ENCODE measurements around the gene SEC16A. TPM values are rescaled to one million over a fixed set of nuclear protein-coding genes. Genes with fewer than 3 reads are reported as not detected.

The SEC16A gene
- polyA plus RNA-seq, 3 donors = 63.2 to 66.9 (median 63.5) TPM

DNA sequence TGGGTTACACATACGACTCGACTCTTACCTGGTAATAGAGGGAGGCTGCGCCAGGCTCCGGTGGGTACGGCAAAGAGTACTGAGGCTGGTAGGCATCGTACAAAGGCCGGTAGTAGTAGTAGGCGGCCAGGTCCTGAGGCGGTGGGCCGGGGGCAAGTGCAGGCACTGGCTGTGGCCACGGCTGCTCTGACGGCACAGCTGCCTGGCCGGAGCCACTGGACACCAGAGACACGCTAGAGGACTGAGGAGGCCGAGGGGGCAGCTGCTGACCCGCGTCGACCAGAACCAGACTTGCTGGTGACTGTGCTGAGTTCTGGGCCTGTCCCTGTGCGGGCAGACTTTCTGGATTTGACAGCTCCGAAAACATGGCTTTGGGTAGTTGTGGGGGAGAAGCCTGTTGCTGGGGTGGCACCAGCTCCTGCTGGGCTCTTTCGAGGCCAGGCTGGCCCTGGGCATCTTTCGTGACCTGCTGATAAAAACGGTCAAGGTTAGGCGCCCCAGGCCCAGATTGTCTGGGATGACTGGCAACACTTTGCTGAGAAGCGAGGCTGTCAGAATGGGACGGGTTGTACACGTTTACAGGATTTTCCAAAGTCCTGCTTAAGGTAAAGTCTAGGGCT lies 8.7 kb downstream of the SEC16A start:
- no peak for DNase-seq (ENCODE audit: extremely low read depth in 1 of 11, low read depth in 9 of 11, low spot score in 4 of 11)

DNA sequence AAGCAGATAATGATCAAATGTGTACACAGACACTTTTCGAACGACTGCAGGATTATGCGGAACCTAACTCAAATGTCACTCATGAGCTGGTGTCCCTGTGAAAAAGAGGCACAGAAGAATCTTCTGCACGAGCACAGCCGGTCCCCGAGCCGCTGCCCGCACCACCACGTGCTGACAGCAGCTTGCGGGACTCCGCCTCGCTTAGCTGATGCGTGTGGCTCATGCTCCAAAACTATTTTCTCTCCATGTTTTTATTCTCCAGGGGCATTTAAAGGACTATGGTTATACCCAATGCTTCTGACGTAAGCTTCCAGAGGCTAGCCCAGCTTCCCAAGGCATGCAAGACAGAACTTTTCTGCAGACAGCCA lies 9.5 kb downstream of the SEC16A start:
- DNase-seq (ENCODE audit: extremely low read depth in 1 of 11, low read depth in 9 of 11, low spot score in 4 of 11) = no peak

DNA sequence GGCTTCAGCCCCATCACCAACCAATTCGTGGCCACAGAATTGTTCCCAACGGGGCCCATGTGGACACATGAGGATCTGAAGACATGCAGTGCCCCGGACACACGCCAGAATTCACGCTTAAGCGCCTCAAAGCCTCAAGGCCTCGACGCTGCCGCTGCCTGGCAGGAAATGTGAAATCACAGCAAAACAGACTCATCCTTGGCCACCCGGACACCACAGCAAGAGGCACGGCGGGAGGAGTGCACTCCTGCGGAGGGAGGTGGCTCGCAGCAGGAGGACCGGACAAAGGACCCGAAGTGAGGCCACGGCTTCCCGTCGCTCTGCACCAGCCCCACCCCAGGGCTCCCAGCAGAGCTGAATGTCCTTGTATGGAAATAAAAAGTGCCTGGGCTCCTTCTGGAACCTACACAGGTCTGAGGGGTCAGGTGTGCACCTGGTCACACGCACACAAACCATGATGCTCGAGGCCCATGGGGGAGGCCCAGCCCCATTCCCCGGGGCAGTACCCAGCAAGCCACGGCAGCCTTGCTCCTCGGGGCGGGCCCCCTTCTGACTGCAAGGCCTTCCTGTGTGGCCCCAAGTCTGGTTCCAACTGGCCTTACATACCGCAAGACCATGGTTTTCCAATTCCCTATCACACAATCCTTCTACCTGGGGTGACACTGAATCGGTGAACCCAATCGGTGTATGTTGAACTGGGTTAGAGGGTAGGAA lies 10.0 kb downstream of the SEC16A start:
- DNase-seq (ENCODE audit: extremely low read depth in 1 of 11, low read depth in 9 of 11, low spot score in 4 of 11) = no peak

DNA sequence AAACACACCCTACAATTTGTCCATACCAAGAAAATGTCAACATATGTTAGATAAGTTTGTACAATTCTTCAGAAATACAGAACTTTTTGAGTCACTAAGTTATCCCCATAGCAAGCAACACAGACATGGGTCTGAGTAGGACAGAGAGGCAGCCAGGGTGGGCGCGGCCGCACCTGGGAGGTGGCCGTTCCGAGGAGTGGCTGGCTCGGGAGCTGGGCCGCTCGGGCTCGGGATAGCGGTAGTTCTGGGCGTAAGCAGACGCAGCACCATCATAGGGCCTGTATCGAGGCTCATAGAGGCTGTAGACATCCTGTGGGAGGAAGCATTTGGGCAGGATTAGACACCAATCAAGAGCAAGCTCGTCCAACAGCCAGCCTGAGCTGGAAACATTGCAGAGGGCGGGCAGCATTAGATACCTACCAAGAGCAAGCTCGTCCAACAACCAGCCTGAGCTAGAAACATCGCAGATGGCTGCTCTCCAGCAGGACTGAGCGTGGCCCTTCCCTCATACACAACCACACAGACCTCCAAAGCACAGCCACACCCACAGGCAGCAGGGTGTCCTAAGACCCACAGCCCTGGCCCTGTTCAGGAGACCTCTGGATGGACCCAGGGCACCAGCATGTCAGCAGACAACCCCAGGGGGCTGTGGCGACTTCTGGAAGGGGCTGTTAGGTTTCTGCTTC lies 10.9 kb downstream of the SEC16A start:
- DNase-seq (ENCODE audit: extremely low read depth in 1 of 11, low read depth in 9 of 11, low spot score in 4 of 11) = no peak

DNA sequence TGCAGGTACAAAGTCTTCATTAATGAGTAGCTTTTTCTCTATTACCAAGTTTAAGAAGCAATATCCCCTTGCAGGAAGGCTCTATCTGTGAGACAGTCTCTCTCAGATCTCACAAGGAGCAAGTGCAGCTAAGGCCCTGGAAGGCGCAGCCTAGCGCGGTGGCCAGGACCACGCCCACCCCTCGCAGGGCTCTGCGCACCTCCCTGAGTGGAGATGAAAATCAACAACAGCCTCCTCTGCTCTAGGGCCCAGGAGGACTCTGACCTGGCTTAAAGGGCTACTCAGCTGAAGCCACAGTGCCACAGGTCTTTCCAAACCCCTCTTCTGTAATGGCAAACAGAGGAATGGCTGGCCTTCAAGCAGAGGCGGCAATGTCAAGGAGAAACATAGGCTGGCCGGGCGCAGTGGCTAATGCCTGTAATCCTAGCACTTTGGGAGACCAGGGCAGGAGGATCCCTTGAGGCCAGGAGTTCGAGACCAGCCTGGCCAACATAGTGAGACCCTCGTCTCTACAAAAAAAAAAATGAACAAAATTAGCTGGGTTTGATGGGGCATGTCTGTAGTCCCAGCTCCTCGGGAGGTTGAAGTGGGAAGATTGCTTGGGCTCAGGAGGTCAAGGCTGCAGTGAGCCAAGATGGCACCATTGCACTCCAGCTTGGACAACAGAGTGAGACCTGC lies 11.9 kb downstream of the SEC16A start:
- no peak for DNase-seq (ENCODE audit: extremely low read depth in 1 of 11, low read depth in 9 of 11, low spot score in 4 of 11)

DNA sequence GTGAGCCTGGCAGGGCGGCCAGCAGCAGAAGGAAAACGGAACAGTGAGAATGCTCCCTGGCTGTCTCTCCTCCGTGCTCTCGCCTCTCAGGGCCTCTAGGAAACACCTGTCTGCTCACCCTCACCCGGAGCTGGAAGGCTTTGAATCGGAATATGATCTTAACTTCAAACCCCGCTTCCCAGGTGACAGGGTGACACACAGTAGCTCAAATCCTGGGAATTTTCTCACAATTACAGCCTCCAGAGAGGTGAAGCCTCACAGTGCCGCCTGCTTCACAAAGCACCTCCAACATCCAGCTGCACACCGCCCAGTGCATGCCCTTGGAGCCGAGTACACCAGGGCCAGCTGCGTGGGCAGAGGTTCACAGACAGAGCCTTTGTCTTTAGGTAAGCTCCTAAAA lies 12.5 kb downstream of the SEC16A start:
- no peak for DNase-seq (ENCODE audit: extremely low read depth in 1 of 11, low read depth in 9 of 11, low spot score in 4 of 11)

DNA sequence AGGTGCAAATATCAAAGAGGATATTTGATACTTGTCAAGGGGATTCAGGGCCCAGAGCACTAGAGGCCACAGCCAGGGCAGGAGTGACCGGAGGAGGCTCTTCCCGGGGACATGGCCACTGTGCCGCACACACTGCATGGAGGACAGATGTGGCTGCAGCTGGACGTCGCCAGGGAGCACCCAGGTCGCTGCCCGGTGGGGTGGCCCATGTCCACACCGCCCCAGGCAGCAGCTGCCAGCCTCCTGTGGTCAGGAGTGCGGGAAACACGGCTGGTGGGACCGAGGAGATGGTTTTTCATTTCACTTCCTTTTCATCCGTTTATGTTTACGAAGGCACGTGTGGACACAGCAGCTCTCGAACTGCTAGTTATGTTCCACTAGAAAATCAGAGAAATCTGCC lies 15.1 kb downstream of the SEC16A start:
- no peak for DNase-seq (ENCODE audit: extremely low read depth in 1 of 11, low read depth in 9 of 11, low spot score in 4 of 11)

DNA sequence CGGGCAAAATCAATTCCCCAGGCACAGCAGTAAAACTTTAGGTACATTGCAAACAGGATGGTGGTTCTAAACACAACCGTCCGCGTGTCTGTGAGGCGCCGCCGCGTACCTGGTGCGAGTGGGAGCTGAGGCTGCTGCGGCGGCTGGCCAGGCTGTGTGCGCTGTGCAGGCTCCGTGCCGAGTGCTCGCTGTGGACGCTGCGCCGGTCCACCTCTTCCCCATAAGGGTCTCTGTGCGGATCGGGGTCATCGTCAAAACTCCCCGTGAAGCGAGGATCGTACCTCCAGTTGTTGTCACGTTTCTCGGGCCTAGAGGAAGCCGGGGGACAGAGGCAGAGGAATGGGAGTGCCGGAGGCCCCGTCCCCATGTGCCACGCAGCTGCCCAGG lies 16.7 kb downstream of the SEC16A start:
- DNase-seq (ENCODE audit: extremely low read depth in 1 of 11, low read depth in 9 of 11, low spot score in 4 of 11) = no peak

DNA sequence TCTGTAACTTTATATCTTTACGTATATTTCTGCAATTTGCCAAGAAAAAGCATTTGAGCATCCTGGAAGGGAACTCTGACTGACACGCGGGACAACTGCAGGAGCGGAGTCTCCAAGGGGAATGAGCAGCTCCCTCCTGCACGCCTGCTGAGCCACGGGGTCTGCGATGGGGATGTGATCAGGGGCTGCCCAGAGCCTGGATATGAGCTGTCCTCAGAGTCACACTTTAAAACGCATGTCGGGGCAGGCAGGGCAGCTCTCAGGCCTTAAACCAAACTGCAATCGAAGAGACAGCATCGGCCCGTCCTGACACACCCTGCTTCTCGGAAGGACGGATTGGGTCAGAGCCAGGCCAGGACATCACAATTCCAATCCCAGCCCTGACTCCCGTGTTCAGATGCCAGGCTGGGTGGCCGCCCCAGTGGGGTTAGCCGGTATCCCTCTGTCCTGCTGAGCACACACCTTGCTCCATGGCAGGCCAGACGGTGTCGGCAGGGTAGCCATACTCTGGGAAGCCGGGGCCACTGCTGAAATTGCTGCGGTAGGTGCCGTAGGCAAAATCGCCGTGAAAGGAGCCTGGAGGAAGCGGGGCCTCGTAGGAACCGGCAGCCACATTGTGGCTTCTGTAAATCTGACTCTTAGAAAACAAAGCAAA lies 17.2 kb downstream of the SEC16A start:
- DNase-seq (ENCODE audit: extremely low read depth in 1 of 11, low read depth in 9 of 11, low spot score in 4 of 11) = no peak

DNA sequence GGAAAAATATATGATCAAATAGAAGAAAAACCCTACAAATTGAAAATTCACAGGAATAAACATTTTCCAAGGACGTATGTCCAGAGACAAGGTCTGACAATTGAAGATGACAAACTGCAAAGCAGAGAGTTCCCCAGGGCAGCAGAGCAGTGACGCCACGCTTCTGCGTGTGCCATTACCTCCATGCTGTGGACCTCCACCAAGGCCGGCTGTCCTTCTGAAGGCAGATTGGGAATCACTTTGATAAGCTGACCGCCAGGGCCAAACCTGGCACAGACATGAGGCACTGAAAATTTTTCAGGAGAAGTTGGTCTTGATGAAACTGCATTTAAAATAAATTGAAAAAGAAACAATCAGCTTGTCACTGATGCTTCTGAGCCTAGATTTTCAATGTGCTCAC lies 18.6 kb downstream of the SEC16A start:
- DNase-seq (ENCODE audit: extremely low read depth in 1 of 11, low read depth in 9 of 11, low spot score in 4 of 11) = no peak

DNA sequence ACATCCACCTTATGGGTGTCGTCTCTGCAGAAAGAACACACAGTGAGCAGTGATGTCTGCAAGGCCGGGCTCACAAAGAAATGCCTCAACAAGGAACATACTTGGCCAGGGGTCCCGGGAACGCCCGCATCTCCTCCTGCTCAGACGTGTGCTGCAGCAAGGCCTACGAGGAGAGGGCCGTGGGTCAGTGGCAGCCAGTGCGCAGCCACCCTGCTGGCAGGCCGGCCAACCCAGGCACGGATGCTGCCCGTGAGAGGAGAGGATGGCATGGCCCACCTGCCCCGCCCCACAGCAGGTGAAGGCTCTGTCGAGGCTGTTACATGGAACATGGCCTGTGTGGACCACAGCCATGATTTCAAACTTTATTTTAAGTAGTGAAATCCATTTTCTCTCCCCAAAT lies 19.3 kb downstream of the SEC16A start:
- DNase-seq (ENCODE audit: extremely low read depth in 1 of 11, low read depth in 9 of 11, low spot score in 4 of 11) = no peak

DNA sequence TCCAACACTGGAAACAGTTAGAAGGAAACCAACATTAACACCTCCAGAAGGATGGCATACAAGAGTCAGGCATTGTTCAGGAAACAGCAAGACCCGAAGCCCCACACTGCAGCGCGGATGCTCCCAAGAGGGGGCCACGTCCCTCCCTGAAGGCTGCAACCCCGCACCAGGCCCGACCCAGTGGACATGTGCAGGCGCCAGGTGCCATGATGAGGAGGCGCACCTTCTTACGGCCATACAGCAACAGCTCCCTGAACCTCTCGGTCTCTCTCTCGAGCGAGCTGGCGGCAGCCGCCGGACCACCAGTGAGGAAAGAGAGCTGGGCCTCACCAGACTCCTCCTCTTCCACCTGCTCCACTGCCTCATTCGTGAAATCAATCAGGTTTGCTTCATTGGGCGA lies 20.2 kb downstream of the SEC16A start:
- no peak for DNase-seq (ENCODE audit: extremely low read depth in 1 of 11, low read depth in 9 of 11, low spot score in 4 of 11)

DNA sequence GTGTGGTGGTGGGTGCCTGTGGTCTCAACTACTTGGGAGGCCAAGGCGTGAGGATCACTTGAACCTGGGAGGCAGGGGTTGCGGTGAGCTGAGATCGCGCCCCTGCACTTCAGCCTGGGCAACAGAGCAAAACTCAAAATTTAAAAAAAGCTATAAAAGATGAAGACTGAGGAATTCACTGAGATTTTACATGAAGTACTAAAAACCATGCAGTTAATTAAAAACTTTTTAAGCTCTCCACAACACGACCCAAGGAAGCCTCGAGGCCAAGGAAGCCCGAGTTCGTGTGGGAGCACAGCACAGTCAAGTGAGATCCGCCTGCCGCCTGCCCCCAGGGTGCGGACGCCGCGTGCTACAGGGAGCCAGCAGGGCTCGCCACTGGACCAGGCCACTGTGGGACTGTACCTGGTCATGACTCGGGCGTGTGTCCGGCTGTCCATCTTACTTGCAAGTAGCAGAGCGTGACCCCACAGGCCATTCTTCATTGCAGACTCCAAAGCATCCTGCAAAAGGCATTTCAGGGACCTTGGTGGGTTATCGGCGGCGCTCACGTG lies 22.0 kb downstream of the SEC16A start:
- no peak for DNase-seq (ENCODE audit: extremely low read depth in 1 of 11, low read depth in 9 of 11, low spot score in 4 of 11)

DNA sequence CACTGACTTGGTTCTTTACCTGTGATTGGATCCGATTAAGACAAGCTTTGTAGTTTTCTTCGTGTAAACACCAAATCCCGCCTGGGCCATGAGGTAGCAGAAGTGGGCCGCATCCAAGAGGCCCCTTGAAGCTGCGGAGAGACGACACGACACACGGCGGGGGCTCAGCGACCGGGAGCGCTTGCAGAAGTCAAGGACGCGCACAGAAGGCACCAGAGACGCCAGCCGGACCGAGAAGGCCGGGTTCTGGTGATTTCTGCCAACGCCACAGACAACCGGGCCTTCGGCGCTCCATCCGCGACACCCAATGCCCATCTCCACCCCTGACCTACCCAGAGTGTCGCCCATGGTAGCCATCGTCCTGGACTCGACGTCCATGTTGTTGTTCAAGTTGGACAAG lies 23.4 kb downstream of the SEC16A start:
- DNase-seq (ENCODE audit: extremely low read depth in 1 of 11, low read depth in 9 of 11, low spot score in 4 of 11) = no peak

DNA sequence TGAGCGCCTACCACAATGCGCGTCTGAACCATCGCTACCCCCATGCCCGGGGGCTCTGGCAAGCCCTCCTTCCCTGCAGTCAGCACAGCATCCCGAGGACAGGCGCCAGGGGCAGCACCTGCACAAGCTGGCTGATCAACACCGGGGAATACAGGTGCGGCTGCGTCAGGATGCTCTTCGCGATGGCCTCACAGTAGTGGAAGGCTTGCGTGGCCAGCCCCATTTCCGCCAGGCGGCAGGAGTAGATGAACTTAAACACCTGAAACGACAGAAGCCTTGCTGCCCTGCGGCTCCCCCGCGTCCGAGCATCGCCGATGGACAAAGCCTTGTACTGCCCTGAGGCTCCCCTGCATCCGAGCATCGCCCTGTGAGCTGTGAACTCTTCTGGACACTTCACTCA lies 25.5 kb downstream of the SEC16A start:
- DNase-seq (ENCODE audit: extremely low read depth in 1 of 11, low read depth in 9 of 11, low spot score in 4 of 11) = no peak

DNA sequence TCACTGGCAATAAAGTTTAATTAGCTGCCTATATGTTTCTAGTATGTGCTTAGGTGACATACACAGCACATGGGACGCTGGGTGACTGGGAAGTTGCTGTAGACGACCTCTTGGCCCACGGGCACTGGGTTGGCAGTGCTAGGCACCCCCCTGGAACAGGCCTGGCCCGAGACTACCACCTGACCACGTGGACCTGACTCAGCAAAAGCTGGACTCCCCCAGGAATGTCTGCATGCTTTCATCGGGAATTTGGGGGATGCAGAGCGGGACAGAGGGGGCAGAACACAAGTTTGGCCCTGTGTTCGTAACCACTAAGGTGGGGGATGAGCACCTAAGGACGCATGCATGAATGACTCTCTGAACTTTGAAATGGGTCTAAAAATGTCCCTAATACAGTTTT lies 26.6 kb downstream of the SEC16A start:
- no peak for DNase-seq (ENCODE audit: extremely low read depth in 1 of 11, low read depth in 9 of 11, low spot score in 4 of 11)

DNA sequence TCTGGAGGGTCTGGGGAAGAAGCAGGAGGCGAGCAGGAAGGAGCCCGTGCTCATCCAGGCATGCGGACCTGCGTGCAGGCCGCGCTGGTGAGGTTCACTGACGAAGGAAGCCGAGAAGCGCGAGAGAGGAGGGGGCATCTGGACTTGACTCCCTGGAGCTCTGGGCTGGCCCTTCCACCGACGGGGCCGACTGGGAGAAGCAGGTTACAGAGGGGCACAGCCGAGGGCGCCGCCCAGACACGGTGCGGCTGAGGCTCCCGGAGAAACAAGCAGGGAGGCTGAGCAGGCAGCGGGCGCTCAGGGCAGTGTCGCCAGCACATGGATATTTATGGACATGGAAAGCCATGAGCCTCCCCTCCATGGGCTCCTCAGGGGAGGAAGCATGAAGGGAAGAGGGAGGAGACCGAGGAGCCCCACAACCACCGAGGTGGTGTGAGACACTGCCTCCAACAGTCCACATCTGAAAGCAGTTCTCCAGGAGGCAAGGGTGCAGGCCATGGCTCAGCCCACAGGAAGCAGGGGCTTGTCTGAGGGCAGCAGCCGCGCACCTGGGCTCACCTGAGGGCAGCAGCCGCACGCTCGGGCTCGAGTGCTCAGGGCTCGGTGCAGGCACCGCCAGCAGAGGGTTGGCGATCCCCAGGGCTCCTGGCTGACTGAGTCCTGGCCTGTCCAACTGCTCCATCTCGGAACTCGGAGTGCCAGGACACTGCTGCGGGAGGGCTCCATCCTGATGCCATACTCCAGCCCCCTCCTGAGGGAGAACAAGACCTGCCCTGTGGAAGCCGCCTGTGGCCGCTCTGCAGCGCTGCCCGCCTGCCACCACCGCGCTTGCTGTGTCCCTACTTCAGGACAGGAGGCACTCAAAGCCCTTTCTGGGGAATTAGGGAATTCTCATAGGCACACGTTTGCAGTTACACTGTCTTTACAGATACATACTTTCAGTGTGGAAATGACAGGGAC lies 27.5 kb downstream of the SEC16A start:
- DNase-seq (ENCODE audit: extremely low read depth in 1 of 11, low read depth in 9 of 11, low spot score in 4 of 11) = no peak
